Loucy (cell line): ENCODE measurements around the gene MAP10.

Experiments used
- EZH2phosphoT487 ChIP-seq: fragments of 200-600 bp; IDR thresholded peaks from 2 replicates; pipeline ENCODE4 v1.6.1; 2018; ENCODE audit warnings: antibody characterized with exemption, mild to moderate bottlenecking, moderate library complexity, borderline replicate concordance
- TF ChIP-seq, protein P1 (sequence below): fragments of 200-600 bp; sonication (generic); conservative IDR thresholded peaks from 2 replicates; pipeline ENCODE4 v1.5.1; 2014; ENCODE audit warnings: mild to moderate bottlenecking, antibody characterized with exemption, low read length

DNA sequence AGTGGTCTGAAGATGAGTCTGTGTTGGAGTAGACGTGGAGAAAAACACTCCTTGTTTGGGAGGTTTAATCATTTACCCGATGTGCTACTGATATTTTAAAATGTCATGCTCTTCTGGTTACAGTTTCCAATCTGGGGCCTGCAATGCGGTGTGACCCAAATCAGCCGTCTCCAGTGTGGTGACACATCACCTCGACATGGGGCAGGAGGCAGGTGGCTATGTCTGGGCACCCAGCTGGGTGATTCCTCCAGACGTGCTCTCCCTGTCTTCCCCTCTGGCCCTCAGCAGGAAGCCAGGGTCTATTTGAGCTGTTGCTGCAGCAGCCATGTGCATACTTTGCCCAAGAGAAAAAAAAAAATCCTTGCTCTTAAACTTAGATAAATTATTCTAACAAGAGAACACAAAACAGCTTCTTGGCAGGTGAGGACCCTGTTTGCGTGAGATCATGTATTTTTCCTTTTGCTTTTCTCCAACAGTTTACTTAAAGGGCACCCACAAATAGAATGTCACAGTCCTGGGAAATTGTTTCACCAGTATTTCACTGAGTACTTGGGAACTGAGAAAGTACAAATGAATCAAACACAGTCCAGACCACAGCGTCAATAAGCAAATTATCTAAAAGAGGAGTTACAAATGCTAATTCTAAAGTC, 38.9 kb upstream of the MAP10 start:
- TF ChIP-seq, protein P1, sequence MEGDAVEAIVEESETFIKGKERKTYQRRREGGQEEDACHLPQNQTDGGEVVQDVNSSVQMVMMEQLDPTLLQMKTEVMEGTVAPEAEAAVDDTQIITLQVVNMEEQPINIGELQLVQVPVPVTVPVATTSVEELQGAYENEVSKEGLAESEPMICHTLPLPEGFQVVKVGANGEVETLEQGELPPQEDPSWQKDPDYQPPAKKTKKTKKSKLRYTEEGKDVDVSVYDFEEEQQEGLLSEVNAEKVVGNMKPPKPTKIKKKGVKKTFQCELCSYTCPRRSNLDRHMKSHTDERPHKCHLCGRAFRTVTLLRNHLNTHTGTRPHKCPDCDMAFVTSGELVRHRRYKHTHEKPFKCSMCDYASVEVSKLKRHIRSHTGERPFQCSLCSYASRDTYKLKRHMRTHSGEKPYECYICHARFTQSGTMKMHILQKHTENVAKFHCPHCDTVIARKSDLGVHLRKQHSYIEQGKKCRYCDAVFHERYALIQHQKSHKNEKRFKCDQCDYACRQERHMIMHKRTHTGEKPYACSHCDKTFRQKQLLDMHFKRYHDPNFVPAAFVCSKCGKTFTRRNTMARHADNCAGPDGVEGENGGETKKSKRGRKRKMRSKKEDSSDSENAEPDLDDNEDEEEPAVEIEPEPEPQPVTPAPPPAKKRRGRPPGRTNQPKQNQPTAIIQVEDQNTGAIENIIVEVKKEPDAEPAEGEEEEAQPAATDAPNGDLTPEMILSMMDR, result no peak
- TF ChIP-seq EZH2phosphoT487, result no peak
